H7 (cell line): ENCODE results near the gene CHI3L2. TPM values are rescaled to one million over a fixed set of nuclear protein-coding genes. Genes with fewer than 3 reads are reported as not detected.

ENCODE experiments used
- total RNA-seq: library from RNA; depleted of rRNA; stranded (reverse); fragments of >200 nt; shearing (Covaris generic); gene quantifications from 2 replicates; pipeline ENCODE4 v1.2.3, GENCODE V29; 2014; rRNA removed

Gene CHI3L2
- total RNA-seq, 1 experiment from 2014 or later = not detected

Other genes with a start within 250 kb of the CHI3L2 start
- 119 and 149 TPM in 2 replicates for gene DRAM2, start 87.6 kb upstream of the CHI3L2 start, total RNA-seq
- 20.1 and 20.5 TPM in 2 replicates for gene CEPT1, start 87.5 kb upstream of the CHI3L2 start, total RNA-seq
- gene DENND2D, start 27.1 kb upstream of the CHI3L2 start, total RNA-seq = not detected in 2 replicates
- gene CHIA, start 63.1 kb downstream of the CHI3L2 start, total RNA-seq = not detected in 2 replicates
- 0.87 and 3.9 TPM in 2 replicates for gene OVGP1, start 200.0 kb downstream of the CHI3L2 start, total RNA-seq
- gene WDR77, start 221.5 kb downstream of the CHI3L2 start, total RNA-seq = 110 and 175 TPM in 2 replicates
- 691 and 763 TPM in 2 replicates for gene ATP5PB, start 221.8 kb downstream of the CHI3L2 start, total RNA-seq
- gene C1orf162, start 246.3 kb downstream of the CHI3L2 start, total RNA-seq = 0.21 and 0.85 TPM in 2 replicates